Epithelial cell of proximal tubule (primary cell): ENCODE measurements around the gene DUSP28. TPM values are rescaled to one million over a fixed set of nuclear protein-coding genes. Genes with fewer than 3 reads are reported as not detected.

ENCODE experiments used
- DNase-seq: peaks from one replicate; pipeline ENCODE4 v3.0.0-alpha.2; 2011; ENCODE audit warnings: low read depth
- H3K4me3 ChIP-seq: 2 replicates; pipeline ENCODE4 v1.5.1; 2011; ENCODE audit warnings: low read depth, mild to moderate bottlenecking, low read length
- total RNA-seq: library from RNA; depleted of rRNA; stranded (reverse); fragments of >200 nt; gene quantifications from 2 replicates; pipeline ENCODE4 v1.2.3, GENCODE V29; 2015
- TF ChIP-seq, protein P1 (sequence below): conservative IDR thresholded peaks from 2 replicates; pipeline ENCODE4 v1.5.1; 2012; ENCODE audit warnings: low read depth, mild to moderate bottlenecking, low read length

The DUSP28 gene
- total RNA-seq, 1 donor from 2014 or later: 6.3 TPM

DNA sequence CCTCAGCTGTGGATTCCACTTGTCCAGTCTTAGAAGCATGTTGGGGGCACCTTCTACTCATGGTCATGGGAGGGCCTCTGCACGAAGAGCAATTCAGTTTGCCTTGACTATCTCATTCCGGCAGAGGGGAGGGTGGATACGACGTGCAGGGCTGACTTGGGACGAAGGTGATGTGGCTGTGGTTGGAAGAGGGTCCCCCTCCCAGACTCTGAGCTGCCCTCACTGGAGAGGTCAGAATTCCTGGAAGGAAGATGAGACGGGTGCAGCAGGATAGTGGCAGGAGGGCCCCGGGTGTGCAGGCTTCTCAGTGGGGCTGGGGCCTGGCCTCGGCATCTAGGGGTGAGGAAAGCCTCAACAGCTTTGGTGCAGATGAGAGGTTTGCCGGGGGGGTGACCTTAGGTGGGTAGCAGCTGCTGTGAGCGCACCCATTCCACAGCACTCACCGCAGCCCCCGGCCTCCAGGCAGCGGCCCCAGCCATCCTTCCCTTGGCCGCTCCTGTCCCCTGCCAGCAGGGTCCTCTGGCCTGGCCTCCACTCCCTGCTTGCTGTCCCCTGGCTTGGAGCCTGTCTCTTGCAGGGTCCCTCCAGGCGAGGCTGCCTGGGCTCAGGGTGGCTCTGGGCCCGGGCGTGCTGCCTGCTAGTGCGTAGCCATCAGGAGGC, 11.3 kb downstream of the DUSP28 start:
- TF ChIP-seq, protein P1, sequence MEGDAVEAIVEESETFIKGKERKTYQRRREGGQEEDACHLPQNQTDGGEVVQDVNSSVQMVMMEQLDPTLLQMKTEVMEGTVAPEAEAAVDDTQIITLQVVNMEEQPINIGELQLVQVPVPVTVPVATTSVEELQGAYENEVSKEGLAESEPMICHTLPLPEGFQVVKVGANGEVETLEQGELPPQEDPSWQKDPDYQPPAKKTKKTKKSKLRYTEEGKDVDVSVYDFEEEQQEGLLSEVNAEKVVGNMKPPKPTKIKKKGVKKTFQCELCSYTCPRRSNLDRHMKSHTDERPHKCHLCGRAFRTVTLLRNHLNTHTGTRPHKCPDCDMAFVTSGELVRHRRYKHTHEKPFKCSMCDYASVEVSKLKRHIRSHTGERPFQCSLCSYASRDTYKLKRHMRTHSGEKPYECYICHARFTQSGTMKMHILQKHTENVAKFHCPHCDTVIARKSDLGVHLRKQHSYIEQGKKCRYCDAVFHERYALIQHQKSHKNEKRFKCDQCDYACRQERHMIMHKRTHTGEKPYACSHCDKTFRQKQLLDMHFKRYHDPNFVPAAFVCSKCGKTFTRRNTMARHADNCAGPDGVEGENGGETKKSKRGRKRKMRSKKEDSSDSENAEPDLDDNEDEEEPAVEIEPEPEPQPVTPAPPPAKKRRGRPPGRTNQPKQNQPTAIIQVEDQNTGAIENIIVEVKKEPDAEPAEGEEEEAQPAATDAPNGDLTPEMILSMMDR: no peak
- no peak for DNase-seq
- no peak overlapping the region for H3K4me3 ChIP-seq

DNA sequence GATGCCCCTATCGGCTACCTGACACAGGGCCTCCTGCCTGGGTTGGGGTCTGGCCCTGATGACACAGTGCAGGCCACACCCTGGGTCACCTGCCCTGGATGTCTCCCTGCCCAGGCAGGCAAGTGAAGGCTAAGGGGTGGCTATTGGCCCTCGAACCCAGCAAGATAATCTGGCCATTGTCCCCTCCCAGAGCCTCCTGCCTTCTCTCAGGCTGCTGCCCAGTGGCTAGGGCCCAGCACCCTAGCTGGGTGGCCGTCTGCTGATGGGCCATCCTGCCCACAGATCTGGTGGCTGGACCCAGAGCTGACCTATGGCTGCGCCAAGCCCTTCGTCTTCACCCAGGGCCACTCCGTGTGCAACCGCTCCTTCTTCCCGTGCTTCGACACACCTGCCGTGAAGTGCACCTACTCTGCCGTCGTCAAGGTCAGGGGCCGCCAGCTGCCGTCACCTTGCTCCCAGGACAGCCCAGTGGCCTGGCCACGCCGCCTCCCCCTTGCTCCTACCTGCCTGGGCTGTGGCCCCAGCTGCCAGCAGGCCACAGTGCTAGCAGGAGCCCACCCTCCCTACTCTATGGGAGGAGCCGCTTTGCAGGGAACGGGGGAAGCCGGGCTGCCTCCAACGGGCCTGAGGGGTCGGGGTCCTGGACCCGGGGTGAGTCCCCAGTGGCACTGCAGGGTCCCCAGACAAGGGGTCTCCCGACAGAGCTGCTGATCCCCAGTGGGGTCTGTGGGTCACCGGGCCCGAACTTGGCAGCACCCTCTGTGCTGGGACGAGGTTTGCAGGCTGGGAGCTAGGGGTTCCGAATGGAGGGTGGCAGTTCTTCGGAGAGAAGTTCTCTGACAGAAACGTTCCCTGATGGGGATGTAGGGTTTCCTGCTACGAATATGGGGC, 12.2 kb downstream of the DUSP28 start:
- no peak for DNase-seq
- TF ChIP-seq, protein P1: no peak
- no peak overlapping the region for H3K4me3 ChIP-seq

DNA sequence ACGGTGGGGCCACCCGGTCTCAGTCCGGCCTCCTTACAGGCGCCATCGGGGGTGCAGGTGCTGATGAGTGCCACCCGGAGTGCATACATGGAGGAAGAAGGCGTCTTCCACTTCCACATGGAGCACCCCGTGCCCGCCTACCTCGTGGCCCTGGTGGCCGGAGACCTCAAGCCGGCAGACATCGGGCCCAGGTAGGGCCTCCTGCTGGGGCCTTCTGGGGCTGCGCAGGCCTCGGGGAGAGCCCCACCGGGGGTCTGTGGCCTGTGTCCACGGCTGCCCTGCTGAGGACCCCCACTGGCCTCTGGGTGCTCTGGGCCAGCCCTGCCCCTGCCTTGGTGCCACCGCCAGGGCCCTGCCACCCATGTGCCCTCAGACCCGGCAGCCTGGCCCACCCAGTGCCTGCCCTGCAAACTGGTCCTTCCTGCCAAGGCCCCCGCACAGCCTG, 12.9 kb downstream of the DUSP28 start:
- no peak overlapping the region for H3K4me3 ChIP-seq
- DNase-seq: no peak
- TF ChIP-seq, protein P1: no peak

DNA sequence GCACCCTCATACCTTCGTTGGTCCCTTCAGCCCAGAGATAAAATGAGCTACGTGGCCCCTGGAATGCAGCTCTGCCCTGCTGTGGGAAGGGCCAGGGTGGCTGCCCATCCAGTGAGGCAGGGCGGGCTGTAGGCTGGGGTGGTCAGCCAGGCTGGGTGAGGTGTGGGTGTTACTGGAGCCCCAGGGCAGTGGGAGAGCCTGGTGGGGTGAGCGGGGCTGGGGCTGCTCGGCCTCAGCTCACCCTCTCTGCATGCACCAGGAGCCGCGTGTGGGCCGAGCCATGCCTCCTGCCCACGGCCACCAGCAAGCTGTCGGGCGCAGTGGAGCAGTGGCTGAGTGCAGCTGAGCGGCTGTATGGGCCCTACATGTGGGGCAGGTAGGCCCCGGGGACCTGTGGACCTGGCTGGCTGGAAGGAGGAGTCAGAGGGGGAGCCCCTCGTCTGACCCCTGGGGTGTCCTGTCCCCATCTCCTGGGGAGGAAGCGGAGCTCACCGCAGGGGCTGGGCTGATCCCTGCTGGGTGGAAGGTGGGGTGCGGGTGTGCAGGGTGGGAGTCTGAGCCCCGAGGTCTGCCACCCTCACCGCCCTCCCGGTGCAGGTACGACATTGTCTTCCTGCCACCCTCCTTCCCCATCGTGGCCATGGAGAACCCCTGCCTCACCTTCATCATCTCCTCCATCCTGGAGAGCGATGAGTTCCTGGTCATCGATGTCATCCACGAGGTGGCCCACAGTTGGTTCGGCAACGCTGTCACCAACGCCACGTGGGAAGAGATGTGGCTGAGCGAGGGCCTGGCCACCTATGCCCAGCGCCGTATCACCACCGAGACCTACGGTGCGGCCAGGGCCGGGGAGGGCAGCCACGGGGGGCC, 13.6 kb downstream of the DUSP28 start:
- TF ChIP-seq, protein P1: no peak
- no peak for DNase-seq
- H3K4me3 ChIP-seq: no peak overlapping the region

DNA sequence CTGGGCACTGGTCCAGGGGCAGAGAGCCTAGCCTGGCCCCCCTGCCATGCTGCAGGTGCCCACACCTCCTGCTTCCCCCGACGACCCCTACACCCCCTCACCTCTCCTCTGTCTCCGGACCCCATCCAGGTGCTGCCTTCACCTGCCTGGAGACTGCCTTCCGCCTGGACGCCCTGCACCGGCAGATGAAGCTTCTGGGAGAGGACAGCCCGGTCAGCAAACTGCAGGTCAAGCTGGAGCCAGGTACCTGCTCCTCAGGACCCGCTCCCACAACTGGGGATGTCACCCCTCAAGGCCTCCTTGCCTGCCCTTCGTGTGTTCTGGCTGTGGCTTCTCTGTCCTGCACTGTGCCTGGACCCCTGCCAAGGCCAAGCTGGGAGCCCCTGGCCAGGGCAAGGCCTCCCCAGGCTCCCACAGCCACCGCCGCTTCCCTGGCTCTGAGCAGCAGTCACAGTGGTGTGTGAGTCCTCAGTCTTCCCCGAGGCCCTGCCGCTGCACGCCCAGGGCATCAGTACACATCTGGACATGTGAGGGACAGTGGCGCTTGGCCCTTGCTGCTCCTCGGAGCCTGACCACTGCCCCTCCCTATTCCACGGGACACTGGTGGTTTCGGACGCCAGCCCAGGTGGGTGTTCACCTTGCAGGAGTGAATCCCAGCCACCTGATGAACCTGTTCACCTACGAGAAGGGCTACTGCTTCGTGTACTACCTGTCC, 14.4 kb downstream of the DUSP28 start:
- TF ChIP-seq, protein P1: no peak

More for the DNA sequence above, 14.4 kb downstream of the DUSP28 start:
- H3K4me3 ChIP-seq: no peak overlapping the region
- DNase-seq: no peak
